Stomach (tissue), 4 donors: ENCODE results near the gene SGIP1.

ENCODE experiments used
- CTCF ChIP-seq, 7 experiments: fragments of 450-650 bp in 4 of 7; fragments of 200-600 bp in 3 of 7; sonication (generic) in 3 of 7; IDR thresholded peaks; one replicate each; pipeline ENCODE4 v1.5.1; 2016 to 2019; ENCODE audit warnings: antibody characterized with exemption in 7 of 7, control low read depth in 2 of 7, mild to moderate bottlenecking in 1 of 7
- EP300 ChIP-seq: sonication (generic); formaldehyde crosslinking; IDR thresholded peaks from one replicate; pipeline ENCODE4 v1.6.1; 2017; ENCODE audit warnings: antibody characterized with exemption

- TF ChIP-seq CTCF (IDR thresholded peaks at IDR 0.05): no peak
- TF ChIP-seq EP300: no peak
Measured at GRCh38 chr1:66676613-66677298, 142.8 kb downstream of the SGIP1 start.
